ENCODE measurements around the gene TMED6.

Gene TMED6

GRCh38 chr16:69324013-69324531, 27.5 kb downstream of the TMED6 start:
- no peak for DNase-seq (ENCODE audit: low read depth in 2 of 2)

GRCh38 chr16:69323415-69323814, 28.2 kb downstream of the TMED6 start:
- no peak for DNase-seq (ENCODE audit: low read depth in 2 of 2)

GRCh38 chr16:69322343-69322742, 29.2 kb downstream of the TMED6 start:
- no peak for DNase-seq (ENCODE audit: low read depth in 2 of 2)

- no peak for DNase-seq (ENCODE audit: low read depth in 2 of 2)
Measured at GRCh38 chr16:69321080-69321479, 30.5 kb downstream of the TMED6 start.

- DNase-seq (ENCODE audit: low read depth in 2 of 2) = no peak
Measured at GRCh38 chr16:69320740-69321073, 30.9 kb downstream of the TMED6 start.

- no peak for DNase-seq (ENCODE audit: low read depth in 2 of 2)
Measured at GRCh38 chr16:69319826-69320739, 31.5 kb downstream of the TMED6 start.

- DNase-seq (ENCODE audit: low read depth in 2 of 2) = no peak
Measured at GRCh38 chr16:69319381-69319780, 32.2 kb downstream of the TMED6 start.

GRCh38 chr16:69318911-69319289, 32.7 kb downstream of the TMED6 start:
- DNase-seq (ENCODE audit: low read depth in 2 of 2) = no peak

GRCh38 chr16:69318177-69318910, 33.2 kb downstream of the TMED6 start:
- DNase-seq (ENCODE audit: low read depth in 2 of 2) = no peak

- no peak for DNase-seq (ENCODE audit: low read depth in 2 of 2)
Measured at GRCh38 chr16:69316595-69317034, 35.0 kb downstream of the TMED6 start.

- DNase-seq (ENCODE audit: low read depth in 2 of 2) = no peak
Measured at GRCh38 chr16:69315486-69316311, 35.9 kb downstream of the TMED6 start.

- no peak for DNase-seq (ENCODE audit: low read depth in 2 of 2)
Measured at GRCh38 chr16:69314534-69314933, 37.1 kb downstream of the TMED6 start.

- DNase-seq (ENCODE audit: low read depth in 2 of 2) = no peak
Measured at GRCh38 chr16:69313469-69313868, 38.1 kb downstream of the TMED6 start.

- peak in 1 of 2 experiments; percentile 27 for DNase-seq (ENCODE audit: low read depth in 2 of 2)
Measured at GRCh38 chr16:69311533-69312387, 39.8 kb downstream of the TMED6 start.

- peak; percentile 95 to 97 for DNase-seq (ENCODE audit: low read depth in 2 of 2)
Measured at GRCh38 chr16:69310653-69311532, 40.7 kb downstream of the TMED6 start, which contains the start of gene VPS4A. VPS4A (plus strand) TSS chr16:69311350; CDS start chr16:69311512, 162 bp downstream.

GRCh38 chr16:69309316-69309715, 42.3 kb downstream of the TMED6 start:
- DNase-seq (ENCODE audit: low read depth in 2 of 2) = no peak

- no peak for DNase-seq (ENCODE audit: low read depth in 2 of 2)
Measured at GRCh38 chr16:69307856-69308255, 43.7 kb downstream of the TMED6 start.

GRCh38 chr16:69307091-69307490, 44.5 kb downstream of the TMED6 start:
- DNase-seq (ENCODE audit: low read depth in 2 of 2) = no peak

GRCh38 chr16:69306031-69306430, 45.6 kb downstream of the TMED6 start:
- DNase-seq (ENCODE audit: low read depth in 2 of 2) = no peak

- no peak for DNase-seq (ENCODE audit: low read depth in 2 of 2)
Measured at GRCh38 chr16:69302301-69302700, 49.3 kb downstream of the TMED6 start.

Data from stimulated activated CD4-positive, alpha-beta T cell treated with anti-CD3 and anti-CD28 coated beads, Interleukin-12 subunit alpha, Interleukin-12 subunit beta, amount 100 ng/mL, for 24 hours (primary cell).